Raji (cell line): Measurements from ENCODE around the gene NSFL1C.

ENCODE experiments used
- POLR2A ChIP-seq: IDR thresholded peaks from 2 replicates; pipeline ENCODE4 v1.6.1; 2011; ENCODE audit warnings: low read depth, low read length, control low read depth; ENCODE audit not compliant: insufficient read depth

NSFL1C gene

GRCh38 chr20:1472556-1473245 is 6.1 kb upstream of the NSFL1C start:
- TF ChIP-seq POLR2A = no peak

GRCh38 chr20:1471242-1471641 is 4.6 kb upstream of the NSFL1C start:
- no peak for TF ChIP-seq POLR2A

- TF ChIP-seq POLR2A = no peak
Observed at GRCh38 chr20:1469925-1470571, 3.4 kb upstream of the NSFL1C start.

- no peak for TF ChIP-seq POLR2A
Observed at GRCh38 chr20:1469306-1469905, 2.8 kb upstream of the NSFL1C start.

- TF ChIP-seq POLR2A = no peak
Observed at GRCh38 chr20:1468117-1468624, 1.5 kb upstream of the NSFL1C start.

GRCh38 chr20:1467355-1468116 is 887 bp upstream of the NSFL1C start:
- no peak for TF ChIP-seq POLR2A

GRCh38 chr20:1467082-1467354 is 369 bp upstream of the NSFL1C start:
- no peak for TF ChIP-seq POLR2A

GRCh38 chr20:1465470-1466210 is 1.0 kb downstream of the NSFL1C start:
- TF ChIP-seq POLR2A = no peak

- TF ChIP-seq POLR2A = no peak
Observed at GRCh38 chr20:1463971-1464570, 2.6 kb downstream of the NSFL1C start.

- TF ChIP-seq POLR2A = no peak
Observed at GRCh38 chr20:1462834-1463233, 3.8 kb downstream of the NSFL1C start.

GRCh38 chr20:1462001-1462400 is 4.6 kb downstream of the NSFL1C start:
- TF ChIP-seq POLR2A = no peak

GRCh38 chr20:1460275-1460674 is 6.4 kb downstream of the NSFL1C start:
- TF ChIP-seq POLR2A = no peak

GRCh38 chr20:1457992-1458391 is 8.7 kb downstream of the NSFL1C start:
- TF ChIP-seq POLR2A = no peak

- no peak for TF ChIP-seq POLR2A
Observed at GRCh38 chr20:1456300-1456699, 10.3 kb downstream of the NSFL1C start.
